Activated naive CD4-positive, alpha-beta T cell treated with anti-CD3 and anti-CD28 coated beads, Interleukin-2, amount 50 U/mL, for 72 hours (primary cell): ENCODE data around the gene NANOS3. TPM values are rescaled to one million over a fixed set of nuclear protein-coding genes. Genes with fewer than 3 reads are reported as not detected.
"Not testable (repeated sequence)": the region's sequence is repeated elsewhere in the genome, so short reads cannot be mapped to it uniquely, and the experiment has no call there.

Source experiments
- ATAC-seq, 2 donors: fragments of 150-1000 bp; cut with Tn5 transposase; 2 replicates each; pipeline ENCODE4 v1.10.0; 2021; ENCODE audit warnings: mild to moderate bottlenecking in 2 of 2, moderate library complexity in 2 of 2
- DNase-seq, 2 donors: peaks; one replicate each; pipeline ENCODE4 v3.0.0; 2021 to 2022; ENCODE audit warnings: low spot score in 2 of 2
- H3K27ac Mint-ChIP-seq, 2 donors: one replicate each; pipeline ENCODE4 v1.8.0; 2022; ENCODE audit warnings: mild to moderate bottlenecking in 2 of 2, mixed read lengths in 2 of 2
- H3K36me3 Mint-ChIP-seq, 2 donors: one replicate each; pipeline ENCODE4 v1.8.0; 2022; ENCODE audit warnings: mixed read lengths in 2 of 2
- H3K9me3 Mint-ChIP-seq, 2 donors: one replicate each; pipeline ENCODE4 v1.8.0; 2022; ENCODE audit warnings: mixed read lengths in 2 of 2
- total RNA-seq, 2 donors: library from RNA; stranded (reverse); gene quantifications; one replicate each; pipeline ENCODE4 v1.2.3, GENCODE V29; 2022

The NANOS3 gene
- total RNA-seq, 2 donors from 2014 or later = 0.88 to 0.98 TPM

- peak in 1 of 2 donors; percentile 74 for DNase-seq
- no peaks in the 10 kb centered on the region for H3K9me3 Mint-ChIP-seq
- ATAC-seq = no peak
- peaks cover 27 to 28% of the 10 kb centered on the region in 2 donors for H3K36me3 Mint-ChIP-seq
- peak overlapping the region; percentile 98 for H3K27ac Mint-ChIP-seq
These were observed 35.6 kb upstream of the NANOS3 start for GRCh38 chr19:13841086-13841961.

GRCh38 chr19:13841962-13842290 lies 35.0 kb upstream of the NANOS3 start:
- DNase-seq = no peak
- H3K27ac Mint-ChIP-seq = peak overlapping the region; percentile 97 to 98
- H3K36me3 Mint-ChIP-seq = peaks cover 26 to 28% of the 10 kb centered on the region in 2 donors
- no peaks in the 10 kb centered on the region for H3K9me3 Mint-ChIP-seq
- ATAC-seq = no peak

GRCh38 chr19:13842291-13843103 lies 34.4 kb upstream of the NANOS3 start:
- Mint-ChIP-seq H3K9me3 (no peaks in the 10 kb centered on the region), H3K27ac (peak overlapping the region; percentile 98), H3K36me3 (peaks cover 23 to 28% of the 10 kb centered on the region in 2 donors)
- ATAC-seq (no peak), DNase-seq (peak; percentile 71 to 74)

- DNase-seq = no peak
- peaks cover 19 to 28% of the 10 kb centered on the region in 2 donors for H3K36me3 Mint-ChIP-seq
- H3K9me3 Mint-ChIP-seq = no peaks in the 10 kb centered on the region
- H3K27ac Mint-ChIP-seq = peak overlapping the region; percentile 98
- ATAC-seq = no peak
These were observed 33.6 kb upstream of the NANOS3 start for GRCh38 chr19:13843104-13843921.

- no peak for DNase-seq
- H3K27ac Mint-ChIP-seq = peak overlapping the region in 1 of 2 donors; percentile 98
- no peak for ATAC-seq
- peaks cover 12 to 24% of the 10 kb centered on the region in 2 donors for H3K36me3 Mint-ChIP-seq
- no peaks in the 10 kb centered on the region for H3K9me3 Mint-ChIP-seq
These were observed 32.8 kb upstream of the NANOS3 start for GRCh38 chr19:13844130-13844631.

GRCh38 chr19:13846557-13847406 lies 30.2 kb upstream of the NANOS3 start:
- peak; percentile 75 to 81 for ATAC-seq
- Mint-ChIP-seq H3K36me3 (peaks cover 0 to 4% of the 10 kb centered on the region in 2 donors), H3K27ac (peak overlapping the region; percentile 98 to 100), H3K9me3 (no peaks in the 10 kb centered on the region)
- DNase-seq = peak; percentile 91 to 99

GRCh38 chr19:13847407-13848339 lies 29.3 kb upstream of the NANOS3 start:
- ATAC-seq = peak; percentile 19 to 25
- no peaks in the 10 kb centered on the region for H3K9me3 Mint-ChIP-seq
- DNase-seq = peak; percentile 80 to 86
- no peaks in the 10 kb centered on the region for H3K36me3 Mint-ChIP-seq
- peak overlapping the region; percentile 98 to 100 for H3K27ac Mint-ChIP-seq

GRCh38 chr19:13848340-13848677 lies 28.6 kb upstream of the NANOS3 start:
- H3K9me3 Mint-ChIP-seq = no peaks in the 10 kb centered on the region
- DNase-seq = no peak
- peak overlapping the region; percentile 5 to 98 for H3K27ac Mint-ChIP-seq
- ATAC-seq = no peak
- no peaks in the 10 kb centered on the region for H3K36me3 Mint-ChIP-seq

GRCh38 chr19:13848798-13849676 lies 27.9 kb upstream of the NANOS3 start:
- Mint-ChIP-seq H3K36me3 (no peaks in the 10 kb centered on the region), H3K27ac (peak overlapping the region; percentile 72 to 98), H3K9me3 (no peaks in the 10 kb centered on the region)
- DNase-seq (no peak), ATAC-seq (no peak)

GRCh38 chr19:13849991-13850909 lies 26.7 kb upstream of the NANOS3 start:
- peak overlapping the region; percentile 85 to 98 for H3K27ac Mint-ChIP-seq
- no peaks in the 10 kb centered on the region for H3K9me3 Mint-ChIP-seq
- ATAC-seq (no peak), DNase-seq (peak; percentile 79 to 81)
- H3K36me3 Mint-ChIP-seq = no peaks in the 10 kb centered on the region

GRCh38 chr19:13850910-13851733 lies 25.8 kb upstream of the NANOS3 start:
- DNase-seq (peak in 1 of 2 donors; percentile 79), ATAC-seq (peak in 1 of 2 donors; percentile 3)
- no peaks in the 10 kb centered on the region for H3K9me3 Mint-ChIP-seq
- H3K36me3 Mint-ChIP-seq = no peaks in the 10 kb centered on the region
- H3K27ac Mint-ChIP-seq = peak overlapping the region; percentile 85 to 98

GRCh38 chr19:13851734-13852114 lies 25.2 kb upstream of the NANOS3 start:
- not testable (repeated sequence) for ATAC-seq, H3K9me3 Mint-ChIP-seq, DNase-seq, H3K36me3 Mint-ChIP-seq
- peak overlapping the region in 1 of 2 donors; percentile 98 for H3K27ac Mint-ChIP-seq
